Skeletal muscle cell (primary cell): ENCODE data around the gene DHX57.
"Not testable (repeated sequence)": the region's sequence is repeated elsewhere in the genome, so short reads cannot be mapped to it uniquely, and the experiment has no call there.

Experiments
- DNase-seq: peaks from one replicate; pipeline ENCODE4 v3.0.0-alpha.2; 2010; ENCODE audit warnings: low read depth
- H3K4me3 ChIP-seq: 2 replicates; pipeline ENCODE4 v1.5.1; 2011; ENCODE audit warnings: low read depth, mild to moderate bottlenecking, control low read depth, low read length, moderate library complexity

The DHX57 gene

DNA sequence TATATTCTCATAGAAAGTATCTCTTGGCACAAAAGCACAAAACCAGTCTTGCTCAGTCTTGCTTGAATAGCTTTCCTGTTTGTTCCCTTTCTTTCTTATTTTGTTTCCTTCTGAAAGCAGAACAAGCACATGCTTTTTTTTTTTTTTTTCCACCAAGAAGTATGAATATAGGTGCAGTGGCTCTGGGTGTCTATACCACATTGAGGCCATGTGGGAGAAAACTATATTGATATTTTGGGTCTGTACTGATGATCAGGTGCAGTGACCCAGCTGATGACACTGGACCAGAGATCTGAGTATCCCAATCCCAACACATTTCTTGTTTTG is 69.0 kb downstream of the DHX57 start:
- no peak for DNase-seq
- no peak overlapping the region for H3K4me3 ChIP-seq

DNA sequence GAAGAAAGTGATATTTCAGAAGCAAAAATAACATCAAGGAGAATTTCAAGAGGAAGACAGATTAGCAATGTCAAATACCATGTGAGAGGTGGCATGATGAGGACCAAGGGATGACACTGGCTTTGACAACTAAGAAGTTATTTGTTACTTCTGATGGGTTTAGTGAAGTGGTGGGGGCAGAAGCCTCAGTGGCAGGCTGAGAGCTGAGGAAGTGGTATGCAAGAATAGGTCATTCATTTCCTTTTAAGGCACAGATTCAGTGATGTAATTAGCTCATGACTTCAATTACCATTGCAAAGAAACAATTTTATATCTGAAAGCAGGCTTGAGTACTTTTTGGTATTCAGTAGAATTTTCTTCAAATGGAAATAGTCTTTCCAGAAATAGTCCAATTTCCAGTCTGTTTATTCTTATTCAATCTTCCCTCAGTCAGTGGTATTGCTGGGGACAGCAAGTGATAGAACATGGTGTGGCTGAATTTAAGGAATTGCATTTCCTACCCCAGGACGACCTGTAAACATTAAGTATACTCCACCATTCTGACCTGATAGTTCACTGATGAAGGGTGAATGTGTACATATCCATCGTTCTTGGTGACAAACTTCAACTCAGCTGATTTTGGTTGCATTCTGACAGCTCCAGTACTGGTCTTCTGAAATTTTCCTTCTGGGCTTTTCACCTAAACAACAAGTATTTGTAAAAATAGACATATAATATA is 69.6 kb downstream of the DHX57 start:
- DNase-seq = no peak
- no peak overlapping the region for H3K4me3 ChIP-seq

DNA sequence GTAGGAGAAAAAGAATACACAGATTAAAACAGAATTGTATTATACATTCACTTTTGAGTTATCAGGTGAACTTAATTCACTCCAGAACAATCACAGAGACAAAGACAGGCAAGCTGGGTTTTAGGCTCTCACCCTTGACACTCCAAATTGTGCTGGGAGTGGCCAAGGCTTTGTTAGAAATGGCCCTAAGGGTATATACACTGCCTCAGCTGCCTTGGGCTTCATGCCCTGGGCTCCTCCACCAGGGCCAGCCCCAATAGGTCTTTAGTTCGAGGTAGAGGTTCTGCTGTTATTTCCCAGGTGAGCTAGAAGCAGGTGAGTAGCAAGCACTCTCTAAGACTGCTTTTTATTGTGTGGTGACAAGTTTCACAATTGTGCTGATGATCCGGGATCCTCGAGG is 77.8 kb downstream of the DHX57 start:
- no peak overlapping the region for H3K4me3 ChIP-seq
- no peak for DNase-seq

DNA sequence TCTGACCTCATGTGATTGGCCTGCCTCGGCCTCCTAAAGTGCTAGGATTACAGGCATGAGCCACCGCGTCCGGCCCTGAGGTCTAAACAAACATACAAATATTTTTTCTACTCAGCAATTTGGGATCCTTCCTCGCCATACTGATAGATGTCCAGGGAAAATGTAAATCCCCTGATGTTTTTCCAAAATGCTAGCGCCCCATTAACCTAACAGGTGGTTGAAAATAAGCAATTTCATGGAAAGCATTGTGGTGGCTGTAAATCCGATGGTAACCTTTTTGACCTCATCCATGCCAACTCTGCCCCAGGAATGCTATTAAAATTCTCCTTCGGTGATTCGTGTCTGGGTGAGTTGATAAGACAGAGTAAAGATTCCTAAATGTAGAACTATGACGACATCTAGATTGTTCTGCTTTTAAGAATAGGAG is 78.5 kb downstream of the DHX57 start:
- DNase-seq = no peak
- H3K4me3 ChIP-seq = no peak overlapping the region

DNA sequence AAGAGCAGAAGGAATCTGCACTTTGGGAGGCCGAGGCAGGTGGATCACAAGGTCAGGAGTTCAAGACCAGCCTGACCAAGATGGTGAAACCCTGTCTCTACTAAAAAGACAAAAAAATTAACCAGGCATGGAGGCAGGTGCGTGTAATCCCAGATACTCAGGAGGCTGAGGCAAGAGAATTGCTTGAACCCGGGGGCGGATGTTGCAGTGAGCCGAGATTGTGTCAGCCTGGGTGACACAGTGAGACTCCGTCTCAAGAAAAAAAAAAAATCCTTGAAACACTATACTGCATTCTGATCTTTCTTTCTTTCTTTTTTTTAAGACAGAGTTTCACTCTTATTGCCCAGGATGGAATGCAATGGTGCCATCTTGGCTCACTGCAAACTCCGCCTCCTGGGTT is 80.7 kb downstream of the DHX57 start:
- not testable (repeated sequence) for H3K4me3 ChIP-seq, DNase-seq

DNA sequence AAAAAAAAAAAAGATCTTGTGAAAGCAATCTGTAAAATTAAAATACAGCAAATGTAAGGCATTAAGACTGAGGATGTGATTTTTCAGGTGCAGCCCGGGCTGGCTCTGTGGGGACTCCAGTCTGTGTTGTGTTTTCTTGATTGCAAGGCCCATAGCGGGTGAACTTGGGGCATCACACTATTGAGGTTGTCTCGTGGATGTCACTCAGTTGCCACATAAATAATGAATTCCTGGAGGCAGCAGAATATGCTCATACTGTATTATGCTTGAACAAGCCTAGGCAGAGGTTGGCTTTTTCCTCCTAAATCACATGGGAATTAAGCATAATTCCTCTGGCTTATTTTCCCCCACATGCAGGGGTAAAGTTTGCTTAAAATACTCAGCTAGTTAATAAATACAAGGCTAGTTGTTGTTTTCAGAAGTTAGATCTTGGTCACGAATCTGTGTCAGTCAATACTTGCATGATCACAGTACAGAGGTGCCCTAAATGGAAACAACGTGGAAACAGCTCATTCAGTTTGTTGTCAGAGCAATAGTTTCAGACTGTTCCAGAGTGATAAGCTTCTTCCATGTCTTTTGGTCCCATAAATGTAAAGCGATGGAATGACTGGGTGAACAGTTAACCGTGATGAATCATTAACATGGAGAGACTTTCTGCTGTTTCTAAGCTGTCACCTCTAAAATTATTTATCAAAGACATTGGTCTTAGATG is 81.3 kb downstream of the DHX57 start:
- DNase-seq = no peak
- H3K4me3 ChIP-seq = no peak overlapping the region

DNA sequence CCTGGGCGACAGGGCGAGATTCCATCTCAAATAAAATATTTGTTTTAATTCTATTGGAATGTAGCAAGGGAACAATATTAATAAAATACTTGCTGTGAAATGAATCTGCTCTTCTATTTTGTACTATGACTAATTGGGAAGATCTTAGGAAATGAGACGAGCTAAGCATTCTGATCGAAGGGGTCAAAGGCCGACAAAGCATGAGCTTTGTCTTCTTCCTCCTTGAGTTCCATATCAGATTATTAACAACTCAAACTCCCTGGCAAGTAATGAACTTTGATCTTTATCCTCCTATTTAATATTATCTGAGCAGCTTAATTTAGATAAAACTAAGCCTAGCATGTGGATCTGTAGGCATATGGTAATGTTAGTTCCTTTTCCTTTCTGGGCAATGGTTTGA is 82.2 kb downstream of the DHX57 start:
- H3K4me3 ChIP-seq = no peak overlapping the region
- DNase-seq = no peak

DNA sequence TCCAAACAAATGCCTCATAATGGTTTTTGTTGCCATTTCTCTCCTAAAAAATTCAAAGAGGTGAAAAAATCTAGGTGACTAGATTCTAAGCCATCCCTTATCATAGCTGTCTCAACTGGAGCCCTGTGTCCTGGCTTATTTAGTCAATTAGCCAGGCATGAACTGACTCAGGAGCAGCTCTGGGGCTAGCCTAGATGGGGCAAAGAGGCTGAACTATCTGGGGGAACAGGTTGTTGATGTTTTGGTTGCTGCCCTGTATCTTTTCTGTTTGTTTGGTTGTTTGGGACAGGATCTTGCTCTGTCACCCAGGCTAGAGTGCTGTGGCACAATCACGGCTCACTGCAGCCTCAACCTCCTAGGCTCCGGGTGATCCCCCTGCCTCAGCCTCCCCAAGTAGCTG is 83.0 kb downstream of the DHX57 start:
- DNase-seq = no peak

DNA sequence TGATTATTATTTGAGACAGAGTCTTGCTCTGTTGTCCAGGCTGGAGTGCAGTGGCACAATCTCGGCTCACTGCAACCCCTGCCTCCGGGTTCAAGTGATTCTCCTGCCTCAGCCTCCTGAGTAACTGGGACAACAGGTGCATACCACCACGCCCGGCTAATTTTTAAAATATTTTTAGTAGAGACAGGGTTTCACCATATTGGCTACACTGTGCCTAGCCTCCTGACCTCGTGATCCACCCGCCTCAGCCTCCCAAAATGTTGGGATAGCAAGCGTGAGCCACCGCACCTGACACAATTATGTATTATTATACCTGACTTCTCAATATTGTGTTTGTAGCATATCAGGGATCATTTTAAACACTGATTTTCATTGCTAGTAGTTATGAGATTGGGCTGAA is 83.4 kb downstream of the DHX57 start:
- not testable (repeated sequence) for DNase-seq

More for the DNA sequence above, 83.0 kb downstream of the DHX57 start:
- no peak overlapping the region for H3K4me3 ChIP-seq

DNA sequence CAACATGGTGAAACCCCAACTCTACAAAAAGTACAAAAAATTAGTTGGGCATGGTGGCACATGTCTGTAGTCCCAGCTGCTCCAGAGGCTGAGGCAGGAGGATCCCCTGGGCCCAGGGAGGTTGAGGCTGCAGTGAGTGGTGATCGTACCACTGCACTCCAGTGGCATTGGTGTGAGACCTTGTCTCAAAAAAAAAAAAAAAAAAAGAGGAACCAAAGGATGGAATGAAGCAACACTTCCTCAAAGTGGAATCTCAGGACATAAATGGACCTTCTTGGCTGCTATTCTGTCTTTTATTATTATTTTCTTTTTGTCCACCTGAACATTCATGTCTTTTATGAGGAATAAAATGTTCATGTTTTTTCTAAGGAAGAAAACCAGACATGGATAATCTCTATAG is 84.0 kb downstream of the DHX57 start:
- no peak overlapping the region for H3K4me3 ChIP-seq
- no peak for DNase-seq

More for the DNA sequence above, 83.4 kb downstream of the DHX57 start:
- H3K4me3 ChIP-seq = not testable (repeated sequence)

DNA sequence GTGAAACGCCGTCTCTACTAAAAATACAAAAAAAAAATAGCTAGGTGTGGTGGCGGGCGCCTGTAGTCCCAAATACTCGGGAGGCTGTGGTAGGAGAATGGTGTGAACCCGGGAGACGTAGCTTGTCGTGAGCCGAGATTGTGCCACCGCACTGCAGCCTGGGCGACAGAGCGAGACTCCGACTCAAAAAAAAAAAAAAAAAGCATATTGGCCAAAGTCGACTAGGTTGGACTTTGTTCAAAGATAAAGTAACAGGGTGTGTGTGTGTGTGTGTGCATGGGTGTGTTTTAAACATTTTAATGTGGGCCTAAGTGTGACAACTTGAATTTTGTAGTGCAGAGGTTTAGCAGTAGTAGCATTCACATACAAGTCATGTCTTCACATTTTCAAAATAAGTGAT is 86.0 kb downstream of the DHX57 start:
- no peak for DNase-seq
- no peak overlapping the region for H3K4me3 ChIP-seq

DNA sequence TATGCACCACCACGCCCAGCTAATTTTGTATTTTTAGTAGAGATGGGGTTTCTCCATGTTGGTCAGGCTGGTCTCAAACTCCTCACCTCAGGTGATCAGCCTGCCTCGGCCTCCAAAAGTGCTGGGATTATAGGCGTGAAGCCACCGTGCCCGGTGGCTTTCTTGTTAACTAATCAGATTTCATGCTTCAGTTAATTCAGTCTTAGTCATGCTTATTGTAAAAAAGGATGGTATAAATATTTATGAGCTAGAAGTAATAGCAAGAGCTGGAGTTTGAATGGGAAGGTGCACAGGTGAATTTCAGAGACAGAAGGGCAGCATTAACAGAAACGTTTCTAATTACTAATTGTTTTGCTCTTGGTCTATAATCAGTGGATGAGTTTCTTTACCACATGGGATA is 87.4 kb downstream of the DHX57 start:
- H3K4me3 ChIP-seq = no peak overlapping the region
- no peak for DNase-seq

DNA sequence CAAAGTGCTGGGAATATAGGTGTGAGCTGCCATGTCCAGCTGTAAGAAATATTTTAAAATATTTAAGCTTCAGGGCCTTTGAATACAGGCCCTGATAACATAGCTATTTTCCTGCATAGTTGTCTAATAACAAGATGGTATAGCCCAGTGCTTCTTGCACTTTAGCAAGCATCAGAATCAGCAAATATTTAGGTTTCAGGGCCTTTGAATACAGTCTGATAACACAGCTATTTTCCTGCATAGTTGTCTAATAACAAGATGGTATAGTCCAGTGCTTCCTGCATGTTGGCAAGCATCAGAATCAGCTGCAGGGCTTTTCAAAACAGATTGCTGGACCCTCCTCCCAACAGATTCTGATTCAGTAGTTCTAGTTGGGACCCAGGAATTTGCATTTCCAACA is 92.1 kb downstream of the DHX57 start:
- H3K4me3 ChIP-seq = no peak overlapping the region
- no peak for DNase-seq

DNA sequence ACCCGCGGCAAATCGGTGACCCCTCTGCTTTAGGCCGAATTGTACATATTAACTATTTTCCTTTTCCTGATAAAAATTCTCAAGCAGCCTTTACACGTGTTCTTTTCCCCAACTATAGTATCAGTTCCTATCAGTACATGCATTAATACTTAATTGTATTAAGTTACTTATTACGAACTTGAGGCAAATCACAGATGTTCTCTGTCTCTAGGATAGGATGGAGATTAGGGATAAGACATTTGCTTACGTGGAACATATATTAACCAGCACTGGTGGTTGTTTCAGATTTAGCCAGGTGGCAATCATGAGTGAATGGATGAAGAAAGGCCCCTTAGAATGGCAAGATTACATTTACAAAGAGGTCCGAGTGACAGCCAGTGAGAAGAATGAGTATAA is 97.0 kb downstream of the DHX57 start:
- H3K4me3 ChIP-seq = peak overlapping the region; percentile 81
- DNase-seq = no peak

DNA sequence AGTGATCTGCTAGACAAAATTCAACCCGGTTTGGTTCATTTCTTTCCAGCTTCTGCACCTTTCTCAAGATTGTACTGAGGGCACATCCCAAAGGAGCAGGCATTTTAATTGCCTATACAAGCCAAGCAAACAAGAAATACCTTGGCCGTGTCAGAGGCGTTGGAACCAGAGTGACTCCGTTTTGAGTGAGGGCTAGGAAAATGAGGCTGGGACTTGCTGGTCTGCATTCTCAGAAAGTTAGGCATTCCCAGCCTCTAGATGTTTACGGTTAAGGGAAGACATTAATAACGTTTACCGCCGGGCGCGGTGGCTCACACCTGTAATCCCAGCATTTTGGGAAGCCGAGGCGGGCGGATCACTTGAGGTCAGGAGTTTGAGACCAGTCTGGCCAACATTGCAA is 99.2 kb downstream of the DHX57 start:
- H3K4me3 ChIP-seq = no peak overlapping the region
- no peak for DNase-seq

DNA sequence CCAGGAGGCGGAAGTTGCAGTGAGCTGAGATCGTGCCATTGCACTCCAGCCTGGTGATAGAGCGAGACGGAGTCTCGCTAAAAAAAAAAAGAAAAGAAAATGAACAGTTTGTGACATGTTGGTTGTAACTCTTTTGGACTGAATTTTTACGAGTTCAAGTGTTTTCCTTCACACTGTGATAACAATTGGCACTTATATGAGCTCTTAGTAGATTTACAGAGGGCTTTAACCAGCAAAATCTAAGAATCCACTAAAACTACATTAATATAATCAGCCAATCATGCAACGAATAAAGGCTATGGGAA is 99.9 kb downstream of the DHX57 start:
- no peak for DNase-seq
- H3K4me3 ChIP-seq = no peak overlapping the region

DNA sequence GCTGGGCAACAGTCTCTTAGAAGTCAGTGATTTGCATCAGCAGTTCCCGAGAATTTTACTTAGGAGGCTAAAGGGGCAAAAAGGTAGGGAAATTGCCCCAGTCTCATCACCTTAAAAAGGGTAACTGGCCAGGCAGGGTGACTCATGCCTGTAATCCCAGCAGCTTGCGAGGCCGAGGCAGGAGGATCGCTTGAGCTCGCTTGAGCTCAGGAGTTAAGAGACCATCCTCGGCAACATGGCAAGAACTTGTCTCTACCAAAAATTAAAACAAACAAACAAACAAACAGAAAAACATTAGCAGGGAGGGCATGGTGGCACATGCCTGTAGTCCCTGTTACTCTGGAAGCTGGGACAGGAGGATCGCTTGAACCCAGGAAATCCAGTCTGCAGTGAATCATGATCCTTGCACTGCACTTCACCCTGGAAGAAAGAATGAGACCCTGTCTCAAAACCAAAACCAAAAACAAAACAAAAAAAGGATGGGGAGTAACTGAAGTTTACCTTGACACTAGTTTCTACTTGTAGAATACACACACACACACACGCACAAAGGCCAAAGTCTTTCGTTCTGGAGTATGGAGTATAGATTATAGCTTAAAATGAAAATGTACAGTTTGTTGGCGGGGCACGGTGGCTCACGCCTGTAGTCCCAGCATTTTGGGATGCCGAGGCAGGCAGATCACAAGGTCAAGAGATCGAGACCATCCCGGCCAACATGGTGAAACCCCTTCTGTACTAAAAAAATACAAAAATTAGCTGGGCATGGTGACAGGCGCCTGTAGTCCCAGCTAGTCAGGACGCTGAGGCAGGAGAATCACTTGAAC is 100.4 kb downstream of the DHX57 start:
- H3K4me3 ChIP-seq = no peak overlapping the region
- DNase-seq = no peak

DNA sequence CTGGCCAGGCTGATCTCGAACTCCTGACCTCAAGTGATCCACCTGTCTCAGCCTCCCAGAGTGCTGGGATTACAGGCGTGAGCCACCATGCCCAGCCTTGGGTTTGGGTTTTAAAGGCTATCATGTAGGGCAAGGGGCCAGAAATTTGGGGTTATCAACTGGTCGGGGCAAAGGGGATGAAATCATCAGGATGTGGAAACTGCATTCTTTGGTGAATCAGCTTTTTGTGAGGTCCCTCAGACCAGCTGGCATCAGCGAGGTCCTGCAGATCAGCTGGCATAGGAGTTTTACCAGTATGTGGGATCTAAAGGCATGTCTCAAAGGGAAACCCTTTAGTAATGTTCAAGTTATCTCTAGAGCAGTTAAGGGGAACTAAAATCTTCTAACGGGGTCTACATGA is 104.1 kb downstream of the DHX57 start:
- H3K4me3 ChIP-seq = no peak overlapping the region
- no peak for DNase-seq

DNA sequence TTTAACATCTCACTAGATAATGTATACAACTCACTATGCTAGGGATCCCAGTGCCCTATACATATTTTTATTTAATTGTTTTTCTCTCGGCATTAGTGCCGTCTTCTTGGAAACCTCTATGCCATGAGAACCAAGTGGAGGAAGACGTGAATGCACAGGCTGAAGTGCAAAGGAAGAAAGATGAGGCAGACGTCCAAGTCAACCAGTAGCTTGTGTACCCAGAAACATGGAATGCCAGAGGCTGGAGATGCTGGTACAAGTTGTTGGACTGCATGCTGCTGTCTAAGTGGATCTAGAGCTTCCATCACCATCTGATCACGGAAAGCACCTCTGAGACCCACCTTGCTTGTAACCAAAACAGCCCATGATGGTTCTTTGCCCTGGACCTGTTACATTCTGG is 110.2 kb downstream of the DHX57 start:
- no peak overlapping the region for H3K4me3 ChIP-seq
- DNase-seq = no peak

DNA sequence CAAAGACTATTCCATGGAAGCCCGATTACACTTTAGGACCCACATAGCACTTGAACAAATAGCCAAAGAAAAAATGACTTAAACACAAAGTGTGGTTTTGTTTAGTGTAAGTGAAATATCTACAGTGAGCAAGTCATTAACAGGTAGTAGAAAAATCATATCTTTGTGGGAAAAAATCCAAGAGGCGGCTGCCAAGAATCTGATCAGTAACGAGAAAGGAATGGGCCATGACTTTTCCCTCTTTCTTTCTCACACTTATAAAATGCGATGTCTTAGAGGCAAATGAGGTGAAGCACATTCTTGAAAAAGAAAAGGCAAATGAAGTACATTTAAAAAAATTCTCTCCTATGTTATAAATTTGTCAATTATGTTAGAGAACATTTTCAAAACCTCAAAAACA is 110.6 kb downstream of the DHX57 start:
- no peak overlapping the region for H3K4me3 ChIP-seq
- no peak for DNase-seq

DNA sequence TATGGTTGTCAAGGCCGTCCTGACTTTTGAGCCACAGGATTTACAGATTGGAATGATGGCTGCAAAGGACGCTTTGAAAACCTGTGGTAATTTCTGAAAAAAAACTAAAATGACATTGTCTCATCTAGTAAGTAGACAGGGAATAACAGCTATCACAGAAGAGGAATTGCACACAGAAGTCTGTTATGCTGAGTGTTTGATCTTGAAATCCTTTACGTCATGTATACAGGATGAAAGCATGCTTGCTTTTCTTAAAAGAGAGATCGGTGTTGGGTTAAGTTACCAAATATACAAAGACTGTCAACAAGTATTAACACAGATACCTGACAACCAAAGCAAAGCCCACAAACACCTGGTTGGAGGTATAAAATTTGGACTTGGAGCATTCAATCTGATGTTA is 112.0 kb downstream of the DHX57 start:
- H3K4me3 ChIP-seq = no peak overlapping the region
- DNase-seq = no peak
